Brain pericyte (primary cell): ENCODE results near the gene CLTCL1.
"Not testable (repeated sequence)": the region's sequence is repeated elsewhere in the genome, so short reads cannot be mapped to it uniquely, and the experiment has no call there.

ENCODE experiments used
- DNase-seq: peaks from one replicate; pipeline ENCODE4 v3.0.0-alpha.2; 2012; ENCODE audit warnings: low read depth, low spot score

CLTCL1 gene

DNA sequence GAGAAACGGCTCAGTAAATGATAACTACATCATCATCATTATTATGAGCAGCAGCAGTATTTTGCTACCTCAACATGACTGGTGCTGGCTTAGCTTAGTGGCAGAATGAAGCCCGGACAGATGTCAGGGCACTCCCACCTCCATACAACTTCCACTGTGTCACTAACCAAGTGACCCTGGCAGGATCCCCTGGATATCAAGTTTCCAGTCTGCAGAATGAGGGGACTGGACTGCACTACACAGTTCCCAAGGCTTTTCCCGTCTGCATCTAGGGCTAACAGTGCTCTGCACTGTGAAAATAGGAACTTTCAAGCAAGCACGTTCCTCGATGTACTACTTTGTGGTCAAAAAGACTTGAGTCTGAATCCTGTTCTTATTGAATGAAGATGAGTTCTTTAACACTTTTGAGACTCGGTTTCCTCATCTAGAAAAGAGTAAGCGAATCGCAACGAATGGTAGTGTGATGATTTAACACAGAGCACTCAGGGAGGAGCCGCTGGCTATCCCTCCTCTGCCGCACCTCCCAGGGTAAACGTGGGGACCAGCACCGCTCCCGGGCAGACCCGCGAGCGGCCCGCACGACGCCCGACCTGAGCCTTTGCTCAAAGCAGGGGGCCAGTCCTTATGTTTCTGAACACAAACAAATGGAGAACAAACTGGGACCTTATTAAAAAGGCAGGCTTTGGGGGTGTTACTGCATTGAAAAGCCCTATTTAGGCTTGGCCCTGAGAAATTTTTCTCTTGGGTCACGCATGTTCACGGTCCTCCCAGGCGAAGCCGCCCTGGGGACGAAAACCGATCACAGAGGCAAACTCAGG, 910 bp downstream of the CLTCL1 start:
- no peak for DNase-seq

DNA sequence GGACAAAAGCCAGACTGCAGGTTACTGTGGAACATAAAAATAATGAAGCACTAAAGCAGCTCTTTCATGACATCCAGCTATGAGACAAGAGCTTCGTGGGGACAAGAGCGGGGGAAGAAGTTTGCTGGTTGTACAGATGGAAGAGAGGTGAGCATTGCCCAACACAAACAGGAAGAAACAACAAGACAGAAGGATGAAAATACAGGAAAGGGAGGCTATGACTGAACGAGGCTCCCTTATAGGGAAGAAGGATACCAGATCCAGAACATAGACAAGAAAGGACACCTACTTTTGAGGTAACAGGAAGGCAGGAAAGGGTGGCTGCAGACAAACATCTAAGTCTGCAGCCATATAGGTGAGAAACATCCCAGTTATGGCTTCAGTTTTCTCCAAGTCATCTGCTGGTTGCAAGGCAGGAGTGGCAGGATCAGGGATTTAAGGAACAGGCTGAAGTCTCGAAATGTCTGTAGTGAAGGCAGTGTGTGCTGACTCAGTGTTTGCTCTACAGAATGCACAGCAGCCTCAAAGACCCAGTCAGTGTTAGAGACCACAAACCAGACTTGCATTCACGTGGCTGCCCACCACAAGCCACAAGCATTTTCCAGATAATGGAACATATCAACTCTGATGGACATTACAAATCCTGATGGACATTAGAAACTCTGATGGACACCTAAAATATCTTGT, 1.9 kb downstream of the CLTCL1 start:
- DNase-seq: no peak

DNA sequence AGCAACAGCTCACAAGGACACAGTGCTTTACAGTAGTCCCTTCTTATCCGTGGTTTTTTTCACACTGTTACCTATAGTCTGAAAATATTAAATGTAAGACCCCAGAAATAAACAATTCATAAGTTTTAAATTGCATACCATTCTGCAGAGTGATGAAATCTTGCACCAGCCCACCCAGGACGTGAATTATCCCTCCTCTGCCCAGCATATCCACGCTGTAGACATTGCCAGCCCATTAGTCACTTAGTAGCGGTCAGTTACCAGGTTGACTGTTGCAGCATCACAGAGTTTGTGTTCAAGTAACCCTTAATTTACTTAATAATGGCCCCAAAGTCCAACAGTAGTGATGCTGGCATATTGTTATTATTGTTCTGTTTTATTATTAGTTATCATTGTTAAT, 3.6 kb downstream of the CLTCL1 start:
- DNase-seq: no peak

DNA sequence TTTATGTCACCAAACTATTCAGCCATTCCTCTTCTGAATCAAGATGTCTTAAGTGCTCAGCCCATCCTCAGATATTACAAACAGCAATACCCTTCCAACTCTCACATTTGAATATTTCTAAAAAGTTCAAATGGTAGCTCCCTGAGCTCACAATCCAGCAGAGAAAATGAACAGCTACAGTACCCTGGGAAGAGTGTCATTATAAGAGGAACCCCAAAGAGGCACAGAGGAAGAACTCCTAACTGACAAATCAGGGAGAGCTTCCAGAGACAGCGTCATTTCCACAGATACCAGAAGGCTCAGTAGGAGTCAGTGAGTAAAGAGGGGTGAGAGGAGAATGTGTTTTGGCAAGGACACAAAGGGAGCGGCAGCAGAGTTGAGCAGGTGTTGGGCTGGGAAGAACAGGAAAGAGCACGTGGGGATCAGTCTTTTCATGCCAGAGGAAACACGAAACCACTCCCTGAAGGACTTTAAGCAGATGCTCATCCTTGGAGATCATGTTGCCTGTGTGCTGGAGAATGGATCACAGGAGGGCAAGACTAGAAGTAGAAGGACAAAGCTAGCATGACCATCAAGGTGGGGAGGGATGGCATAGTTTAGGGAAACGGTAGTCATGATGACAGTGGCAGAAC, 4.3 kb downstream of the CLTCL1 start:
- no peak for DNase-seq

DNA sequence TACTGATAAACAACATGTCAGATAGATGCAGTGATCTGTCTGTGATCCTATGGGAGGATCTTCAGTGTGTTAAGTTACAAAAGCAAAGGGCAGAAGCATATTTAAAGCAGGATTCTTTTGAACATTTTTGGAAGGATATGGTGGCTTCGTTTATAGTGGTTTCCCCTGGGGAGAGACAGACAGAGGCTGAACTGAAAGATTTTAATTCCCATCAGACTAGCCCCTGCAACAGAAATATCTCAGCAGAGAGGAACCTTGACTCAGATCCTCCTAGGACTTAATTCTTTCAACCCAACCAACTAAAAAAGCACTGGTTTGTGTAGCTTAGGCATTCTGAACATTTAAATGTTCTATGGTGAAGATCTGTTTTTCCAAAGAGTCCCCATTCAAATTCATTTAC, 5.7 kb downstream of the CLTCL1 start:
- no peak for DNase-seq

DNA sequence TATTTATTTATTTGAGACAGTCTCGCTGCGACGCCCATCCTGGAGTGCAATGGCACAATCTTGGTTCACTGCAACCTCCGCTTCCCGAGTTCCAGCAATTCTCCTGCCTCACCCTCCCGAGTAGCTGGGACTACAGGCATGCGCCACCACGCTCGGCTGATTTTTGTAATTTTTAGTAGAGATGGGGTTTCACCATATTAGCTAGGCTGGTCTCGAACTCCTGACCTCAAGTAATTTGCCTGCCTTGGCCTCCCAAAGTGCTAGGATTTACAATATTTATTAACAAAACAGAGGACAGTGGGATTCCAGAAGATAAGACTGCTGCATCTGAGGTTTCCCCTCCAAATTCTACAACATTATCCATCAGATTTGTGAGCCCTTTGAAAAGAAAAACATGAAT, 12.4 kb downstream of the CLTCL1 start:
- not testable (repeated sequence) for DNase-seq

DNA sequence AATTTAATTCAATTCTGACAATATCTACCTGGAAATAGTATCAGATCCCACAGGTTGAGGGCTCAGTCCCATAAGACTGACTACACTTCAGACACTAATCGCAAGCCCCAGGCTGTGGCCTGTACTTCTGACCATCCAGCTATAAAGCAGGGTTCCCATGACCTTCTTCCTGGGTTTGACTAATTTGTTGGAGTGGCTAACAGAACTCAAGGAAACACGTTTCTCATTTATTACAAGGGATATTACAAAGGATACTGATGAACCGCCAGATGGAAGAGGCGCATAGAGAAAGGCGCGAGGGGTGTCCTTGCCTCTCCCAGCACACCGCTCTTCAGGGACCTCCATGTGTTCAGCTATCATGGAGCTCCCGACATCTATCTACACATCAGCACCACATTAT, 13.7 kb downstream of the CLTCL1 start:
- DNase-seq: no peak

DNA sequence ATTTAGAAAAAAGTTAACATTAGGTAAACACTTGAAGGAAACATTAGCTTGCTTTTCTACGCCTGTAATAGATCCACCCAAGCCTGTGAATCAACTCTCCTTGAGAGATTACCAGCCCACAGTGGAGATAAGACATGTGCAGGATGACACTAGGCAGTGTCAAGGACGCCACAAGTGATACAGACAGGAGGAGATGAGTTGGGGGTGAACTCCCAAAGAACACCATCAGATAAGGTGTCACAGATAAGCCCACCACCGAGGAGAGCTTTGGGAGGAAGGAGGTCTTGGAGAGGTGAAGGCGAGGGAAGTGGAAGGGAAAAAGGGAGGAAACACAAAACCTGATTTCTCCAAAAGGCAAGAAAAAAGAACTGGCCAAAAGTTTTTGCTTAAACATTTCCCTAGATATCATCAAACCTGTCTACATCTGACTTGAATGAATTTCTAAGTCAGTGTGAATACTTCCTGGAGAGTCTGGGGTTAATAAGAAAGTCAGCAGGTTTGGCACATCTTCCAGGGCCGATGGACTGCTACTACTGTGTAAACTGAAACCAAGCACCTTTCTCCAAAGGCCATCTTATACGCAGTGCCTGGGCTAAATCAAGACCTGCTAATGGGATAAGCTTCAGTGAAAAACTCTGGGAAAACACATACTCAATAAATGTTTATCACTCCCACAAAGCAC, 15.5 kb downstream of the CLTCL1 start:
- DNase-seq: no peak

DNA sequence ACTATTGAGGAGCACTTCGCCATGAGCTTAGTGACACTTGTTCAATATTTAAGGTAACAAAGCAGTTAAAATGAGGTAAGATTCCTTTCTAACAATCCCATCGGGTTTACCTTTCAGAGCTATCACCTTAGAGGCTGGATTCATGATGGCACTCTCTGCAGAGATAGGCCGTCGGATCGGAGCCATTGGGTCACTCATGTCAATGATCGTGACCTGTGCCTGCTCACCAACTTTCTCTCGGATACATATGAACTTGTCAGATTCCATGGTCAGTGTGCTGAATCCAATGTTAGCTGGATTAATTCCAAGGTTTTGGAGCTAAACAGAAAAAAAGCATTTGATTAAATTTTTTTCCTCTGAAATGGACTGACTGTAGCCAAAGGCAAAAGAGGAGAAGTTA, 16.0 kb downstream of the CLTCL1 start:
- no peak for DNase-seq

DNA sequence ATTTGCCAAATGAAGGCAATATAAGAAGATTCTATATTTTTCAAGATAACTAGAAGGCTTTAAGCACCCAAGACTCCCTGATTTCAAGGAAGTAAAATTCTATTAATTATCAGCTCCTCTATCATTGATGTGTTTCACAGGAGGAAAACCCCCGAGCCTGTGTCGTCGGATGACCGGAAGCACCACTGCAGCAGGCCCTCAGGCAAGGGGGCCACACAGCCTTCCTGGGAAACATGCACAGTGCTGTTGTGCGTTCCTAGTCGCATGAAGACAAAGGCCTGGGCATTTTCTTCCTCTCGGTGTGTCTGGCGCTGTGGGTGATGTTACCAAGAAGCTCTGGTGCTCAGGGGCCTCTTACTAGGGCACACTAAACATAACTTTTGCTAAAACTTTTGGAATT, 16.4 kb downstream of the CLTCL1 start:
- no peak for DNase-seq

DNA sequence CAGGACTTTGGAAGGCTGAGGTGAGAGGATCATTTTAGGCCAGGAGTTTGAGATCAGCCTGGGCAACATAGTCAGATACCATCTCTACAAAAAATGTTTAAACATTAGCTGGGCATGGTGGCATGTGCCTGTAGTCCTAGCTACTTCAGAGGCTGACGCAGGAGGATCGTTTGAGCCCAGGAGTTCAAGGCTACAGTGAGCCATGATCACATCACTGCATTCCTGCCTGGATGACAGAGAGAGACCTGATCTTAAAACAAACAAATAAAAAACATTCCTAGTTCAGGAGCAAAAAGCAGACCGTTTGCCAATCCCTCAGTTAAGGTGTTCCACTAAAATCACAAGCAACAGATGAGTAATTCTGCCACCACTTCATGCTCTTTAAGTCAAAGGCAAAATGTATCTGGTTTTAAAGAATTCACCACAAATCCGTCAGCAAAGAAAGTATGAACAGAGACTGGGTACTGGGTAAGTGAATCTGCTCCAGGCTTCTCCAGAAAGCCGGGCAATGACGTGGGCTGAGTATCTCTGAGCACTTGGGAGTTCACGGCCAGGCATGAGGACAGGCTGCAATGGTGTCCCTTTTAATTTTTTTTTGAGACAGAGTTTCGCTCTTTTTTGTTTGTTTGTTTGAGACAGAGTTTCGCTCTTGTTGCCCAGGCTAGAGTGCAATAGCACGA, 19.5 kb downstream of the CLTCL1 start:
- DNase-seq: no peak

DNA sequence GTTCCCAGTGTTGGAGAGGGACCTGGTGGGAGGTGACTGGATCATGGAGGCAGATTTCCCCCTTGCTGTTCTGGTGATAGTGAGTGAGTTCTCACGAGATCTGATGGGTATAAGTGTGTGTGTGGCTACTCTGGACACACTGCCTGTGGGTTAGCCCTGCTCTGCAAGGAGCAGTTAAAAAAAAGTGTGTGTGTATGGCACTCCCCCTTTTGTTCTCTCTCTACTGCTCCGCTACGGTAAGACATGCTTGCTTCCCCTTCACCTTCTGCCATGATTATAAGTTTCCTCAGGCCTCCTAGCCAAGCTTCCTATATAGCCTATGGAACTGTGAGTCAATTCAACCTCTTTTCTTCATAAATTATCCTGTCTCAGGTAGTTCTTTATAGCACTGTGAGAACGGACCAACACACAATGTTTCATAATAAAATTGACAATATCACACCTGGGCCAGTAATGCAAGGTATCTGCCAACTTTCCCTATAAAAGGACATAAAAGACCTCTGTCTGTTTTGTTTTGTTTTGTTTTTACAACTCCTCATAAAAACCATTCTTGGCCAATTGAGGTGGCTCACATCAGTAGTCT, 20.2 kb downstream of the CLTCL1 start:
- no peak for DNase-seq

DNA sequence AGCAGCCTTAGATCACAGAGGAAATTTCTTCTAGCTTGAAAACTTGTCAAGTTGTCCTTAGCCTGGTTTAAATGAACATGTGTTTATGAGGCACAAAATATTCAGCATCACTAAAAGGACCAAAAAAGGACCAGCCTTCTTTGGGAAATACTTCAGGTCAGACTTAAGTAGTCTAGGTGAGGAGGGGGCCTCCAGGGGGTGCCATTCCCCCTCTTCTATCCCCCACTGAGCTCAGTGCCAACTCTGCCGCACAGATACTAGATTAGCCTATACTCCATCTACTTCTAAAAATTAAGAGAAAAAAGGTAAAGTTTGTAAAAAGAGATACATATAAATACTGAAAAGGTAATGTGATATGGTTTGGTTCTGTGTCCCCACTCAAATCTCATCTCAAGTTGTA, 20.6 kb downstream of the CLTCL1 start:
- DNase-seq: no peak

DNA sequence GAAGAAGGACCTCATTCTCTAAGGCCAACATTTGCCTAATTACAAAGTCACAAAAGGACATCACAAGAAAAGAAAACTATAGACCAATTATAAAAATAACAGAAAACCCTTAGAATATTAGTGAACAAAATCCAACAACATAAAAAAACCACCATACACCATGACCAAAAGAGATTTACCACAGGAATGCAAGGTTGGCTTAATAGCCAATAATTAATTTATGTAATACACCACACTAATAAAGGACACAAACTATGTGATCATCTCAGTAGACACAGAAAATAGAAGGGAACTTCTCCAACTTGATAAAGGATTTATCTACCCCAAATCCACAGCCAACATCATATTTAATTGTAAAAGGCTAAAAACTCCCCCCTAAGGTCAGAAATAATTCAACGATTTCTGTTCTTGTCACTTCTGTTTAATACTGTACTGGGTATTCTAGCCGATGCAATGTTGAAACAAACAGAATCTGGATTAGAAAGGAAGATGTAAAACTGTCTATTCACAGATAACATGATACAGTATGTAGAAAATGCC, 24.9 kb downstream of the CLTCL1 start:
- no peak for DNase-seq

DNA sequence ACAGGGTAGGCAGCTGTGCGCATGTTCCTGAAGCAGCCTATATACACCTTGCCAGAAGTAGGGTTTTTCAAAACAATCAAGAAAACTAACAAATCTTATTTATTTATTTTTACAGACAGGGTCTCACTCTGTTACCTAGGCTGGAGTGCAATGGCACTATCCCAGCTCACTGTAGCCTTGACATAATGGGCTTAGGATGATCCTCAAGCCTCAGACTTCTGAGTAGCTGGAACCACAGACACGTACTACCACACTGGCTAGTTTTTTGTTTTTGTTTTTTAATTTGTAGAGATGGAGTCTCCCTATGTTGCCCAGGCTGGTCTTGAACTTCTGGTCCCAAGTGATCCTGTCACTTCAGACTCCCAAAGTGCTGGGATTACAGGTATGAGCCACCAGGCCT, 25.7 kb downstream of the CLTCL1 start:
- no peak for DNase-seq

DNA sequence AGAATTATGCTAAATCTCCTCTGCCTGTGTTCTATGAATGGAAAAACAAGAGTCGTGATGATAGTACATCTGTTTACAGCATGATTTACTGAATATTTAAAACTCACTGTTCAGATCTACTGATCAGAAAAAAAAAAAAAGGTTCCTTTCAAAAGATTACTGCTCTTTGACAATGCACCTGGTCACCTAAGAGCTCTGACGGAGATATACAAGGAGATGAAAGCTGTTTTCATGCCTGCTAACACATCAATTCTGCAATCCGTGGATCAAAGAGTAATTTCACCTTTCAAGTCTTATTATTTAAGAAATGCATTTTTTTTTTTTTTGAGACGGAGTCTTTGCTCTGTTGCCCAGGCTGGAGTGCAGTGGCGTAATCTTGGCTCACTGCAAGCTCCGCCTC, 30.7 kb downstream of the CLTCL1 start:
- DNase-seq: no peak

DNA sequence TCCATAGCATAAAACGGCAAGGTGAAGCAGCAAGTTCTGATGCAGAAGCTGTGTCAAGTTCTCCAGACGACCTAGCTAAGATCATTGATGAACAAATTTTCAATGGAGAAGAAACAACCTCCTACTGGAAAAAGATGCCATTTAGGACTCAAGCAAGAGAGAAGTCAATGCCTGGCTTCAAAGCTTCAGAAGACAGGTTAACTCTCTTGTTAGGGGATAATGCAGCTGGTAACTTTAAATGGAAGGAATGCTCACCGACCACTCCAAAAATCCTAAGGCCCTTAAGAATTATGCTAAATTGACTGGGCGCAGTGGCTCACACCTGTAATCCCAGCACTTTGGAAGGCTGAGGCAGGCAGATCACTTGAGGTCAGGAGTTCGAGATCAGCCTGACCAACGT, 31.3 kb downstream of the CLTCL1 start:
- DNase-seq: no peak

DNA sequence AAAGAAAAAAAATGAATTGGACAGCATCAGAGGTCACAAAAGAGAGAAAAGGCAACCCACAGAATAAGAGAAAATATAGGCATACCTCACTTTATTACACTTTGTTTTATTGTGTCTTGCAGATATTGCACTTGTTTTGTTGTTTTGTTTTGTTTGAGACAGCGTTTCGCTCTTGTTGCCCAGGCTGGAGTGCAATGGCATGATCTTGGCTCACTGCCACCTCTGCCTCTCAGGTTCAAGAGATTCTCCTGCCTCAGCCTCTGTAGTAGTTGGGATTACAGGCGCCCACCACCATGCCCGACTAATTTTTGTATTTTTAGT, 32.6 kb downstream of the CLTCL1 start:
- not testable (repeated sequence) for DNase-seq

DNA sequence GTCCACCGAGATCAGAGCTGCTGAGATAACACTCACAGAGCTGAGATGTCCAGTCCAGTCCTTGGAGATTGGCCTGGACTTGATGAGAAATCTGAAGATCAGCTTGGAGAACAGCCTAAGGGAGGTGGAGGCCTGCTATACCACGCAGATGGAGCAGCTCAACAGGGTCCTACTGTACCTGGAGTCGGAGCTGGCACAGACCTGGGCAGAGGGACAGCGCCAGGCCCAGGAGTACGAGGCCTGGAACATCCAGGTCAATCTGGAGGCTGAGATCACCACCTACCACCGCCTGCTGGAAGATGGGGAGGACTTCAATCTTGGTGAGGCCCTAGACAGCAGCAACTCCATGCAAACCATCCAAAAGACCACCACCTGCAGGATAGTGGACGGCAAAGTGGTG, 33.1 kb downstream of the CLTCL1 start:
- DNase-seq: no peak

DNA sequence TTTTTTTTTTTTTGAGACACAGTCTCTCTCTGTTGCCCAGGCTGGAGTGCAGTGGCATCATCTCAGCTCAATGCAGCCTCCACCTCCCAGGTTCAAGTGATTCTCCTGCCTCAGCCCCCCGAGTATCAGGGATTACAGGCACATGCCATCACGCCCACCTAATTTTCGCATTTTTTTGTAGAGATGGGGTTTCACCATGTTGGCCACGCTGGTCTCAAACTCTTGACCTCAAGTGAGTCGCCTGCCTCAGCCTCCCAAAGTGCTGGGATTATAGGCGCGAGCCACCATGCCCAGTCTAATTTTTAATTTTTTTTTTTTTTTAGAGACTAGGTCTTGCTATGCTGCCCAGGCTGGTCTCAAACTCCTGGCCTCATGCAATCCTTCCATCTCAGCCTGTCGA, 35.2 kb downstream of the CLTCL1 start:
- DNase-seq: not testable (repeated sequence)

DNA sequence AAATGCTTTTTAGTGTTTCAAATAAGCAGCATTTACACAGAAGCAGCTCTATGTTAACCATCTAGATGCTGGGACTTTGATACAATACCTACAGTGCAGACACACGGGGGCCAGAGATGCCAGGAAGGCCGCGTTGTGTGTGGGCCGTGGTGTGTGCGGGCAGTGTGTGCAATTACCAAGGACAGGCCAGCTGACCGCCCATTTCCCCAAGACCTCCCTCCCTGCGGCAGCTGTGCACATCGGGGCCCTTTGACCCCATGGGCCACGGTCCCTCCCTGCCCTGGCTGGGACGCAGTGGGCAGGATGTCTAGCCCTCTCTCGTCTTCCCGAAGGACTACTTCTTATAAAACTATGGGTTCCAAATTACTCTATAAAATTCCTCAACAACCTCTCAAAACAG, 38.4 kb downstream of the CLTCL1 start:
- no peak for DNase-seq
